Brain microvascular endothelial cell (primary cell): ENCODE data around the gene ZNF175.

ENCODE experiments used
- DNase-seq: peaks from one replicate; pipeline ENCODE4 v3.0.0-alpha.2; 2020
- H3K27ac ChIP-seq: fragments of 250-450 bp; sonication (Bioruptor Pico); 2 replicates; pipeline ENCODE4 v1.5.1; 2020; ENCODE audit warnings: mild to moderate bottlenecking, moderate library complexity
- H3K27me3 ChIP-seq: fragments of 250-450 bp; sonication (Bioruptor Pico); replicated peaks from 2 replicates; pipeline ENCODE4 v1.5.1; 2020; ENCODE audit warnings: mild to moderate bottlenecking
- H3K36me3 ChIP-seq: fragments of 250-450 bp; sonication (Bioruptor Pico); replicated peaks from 2 replicates; pipeline ENCODE4 v1.5.1; 2020; ENCODE audit warnings: mild to moderate bottlenecking
- H3K4me3 ChIP-seq: 2 replicates; pipeline ENCODE4 v1.5.1; 2011; ENCODE audit warnings: low read depth, mild to moderate bottlenecking, control low read depth, low read length, moderate library complexity
- in situ Hi-C: cut with HindIII; loops from 2 replicates; pipeline ENCODE4 v1.10.0; 2017; ENCODE audit warnings: low sequenced_read_pairs, low pct_ligation_motif_present
- TF ChIP-seq, protein P1 (sequence below): IDR thresholded peaks from 2 replicates; pipeline ENCODE4 v1.5.1; 2011; ENCODE audit warnings: low read depth, mild to moderate bottlenecking, moderate library complexity, low read length, control low read depth, inconsistent platforms; ENCODE audit errors: missing control alignments

Gene ZNF175

DNA sequence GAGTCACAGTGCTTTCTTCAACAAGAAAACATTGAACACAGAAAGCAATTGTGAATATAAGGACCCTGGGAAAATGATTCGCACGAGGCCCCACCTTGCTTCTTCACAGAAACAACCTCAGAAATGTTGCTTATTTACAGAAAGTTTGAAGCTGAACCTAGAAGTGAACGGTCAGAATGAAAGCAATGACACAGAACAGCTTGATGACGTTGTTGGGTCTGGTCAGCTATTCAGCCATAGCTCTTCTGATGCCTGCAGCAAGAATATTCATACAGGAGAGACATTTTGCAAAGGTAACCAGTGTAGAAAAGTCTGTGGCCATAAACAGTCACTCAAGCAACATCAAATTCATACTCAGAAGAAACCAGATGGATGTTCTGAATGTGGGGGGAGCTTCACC, 15.7 kb downstream of the ZNF175 start:
- Histone ChIP-seq H3K27me3 (no peaks in the 10 kb centered on the region), H3K36me3 (peaks cover 59% of the 10 kb centered on the region), H3K4me3 (no peak overlapping the region), H3K27ac (no peak overlapping the region)
- TF ChIP-seq, protein P1, sequence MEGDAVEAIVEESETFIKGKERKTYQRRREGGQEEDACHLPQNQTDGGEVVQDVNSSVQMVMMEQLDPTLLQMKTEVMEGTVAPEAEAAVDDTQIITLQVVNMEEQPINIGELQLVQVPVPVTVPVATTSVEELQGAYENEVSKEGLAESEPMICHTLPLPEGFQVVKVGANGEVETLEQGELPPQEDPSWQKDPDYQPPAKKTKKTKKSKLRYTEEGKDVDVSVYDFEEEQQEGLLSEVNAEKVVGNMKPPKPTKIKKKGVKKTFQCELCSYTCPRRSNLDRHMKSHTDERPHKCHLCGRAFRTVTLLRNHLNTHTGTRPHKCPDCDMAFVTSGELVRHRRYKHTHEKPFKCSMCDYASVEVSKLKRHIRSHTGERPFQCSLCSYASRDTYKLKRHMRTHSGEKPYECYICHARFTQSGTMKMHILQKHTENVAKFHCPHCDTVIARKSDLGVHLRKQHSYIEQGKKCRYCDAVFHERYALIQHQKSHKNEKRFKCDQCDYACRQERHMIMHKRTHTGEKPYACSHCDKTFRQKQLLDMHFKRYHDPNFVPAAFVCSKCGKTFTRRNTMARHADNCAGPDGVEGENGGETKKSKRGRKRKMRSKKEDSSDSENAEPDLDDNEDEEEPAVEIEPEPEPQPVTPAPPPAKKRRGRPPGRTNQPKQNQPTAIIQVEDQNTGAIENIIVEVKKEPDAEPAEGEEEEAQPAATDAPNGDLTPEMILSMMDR: no peak
- in situ Hi-C loops: no loop called here
- no peak for DNase-seq

GRCh38 chr19:51587264-51588191, 16.4 kb downstream of the ZNF175 start:
- in situ Hi-C loops: no loop called here
- no peak for DNase-seq
- TF ChIP-seq, protein P1: no peak
- Histone ChIP-seq H3K36me3 (peaks cover 54% of the 10 kb centered on the region), H3K27me3 (no peaks in the 10 kb centered on the region), H3K27ac (no peak overlapping the region), H3K4me3 (no peak overlapping the region)

- H3K27ac ChIP-seq: no peak overlapping the region
- in situ Hi-C loops: no loop called here
- TF ChIP-seq, protein P1: no peak
Measured at GRCh38 chr19:51589511-51589910, 18.4 kb downstream of the ZNF175 start.

GRCh38 chr19:51590441-51590840, 19.4 kb downstream of the ZNF175 start:
- H3K36me3 ChIP-seq: peaks cover 30% of the 10 kb centered on the region
- no peaks in the 10 kb centered on the region for H3K27me3 ChIP-seq
- no peak overlapping the region for H3K27ac ChIP-seq
- DNase-seq: no peak
- TF ChIP-seq, protein P1: no peak
- no peak overlapping the region for H3K4me3 ChIP-seq
- in situ Hi-C loops: no loop called here

More at GRCh38 chr19:51589511-51589910, 18.4 kb downstream of the ZNF175 start:
- Histone ChIP-seq H3K27me3 (no peaks in the 10 kb centered on the region), H3K4me3 (no peak overlapping the region), H3K36me3 (peaks cover 37% of the 10 kb centered on the region)
- no peak for DNase-seq

- TF ChIP-seq, protein P1: no peak
- peaks cover 11% of the 10 kb centered on the region for H3K36me3 ChIP-seq
- H3K27me3 ChIP-seq: no peaks in the 10 kb centered on the region
- H3K4me3 ChIP-seq: no peak overlapping the region
- DNase-seq: no peak
- in situ Hi-C loops: no loop called here
- H3K27ac ChIP-seq: no peak overlapping the region
Measured at GRCh38 chr19:51592521-51592920, 21.4 kb downstream of the ZNF175 start.
